Measurements from ENCODE around the gene LRFN2. TPM values are rescaled to one million over a fixed set of nuclear protein-coding genes. Genes with fewer than 3 reads are reported as not detected.

The LRFN2 gene
- total RNA-seq, 3 donors from 2014 or later: 0.14 to 0.29 (median 0.16) TPM

DNA sequence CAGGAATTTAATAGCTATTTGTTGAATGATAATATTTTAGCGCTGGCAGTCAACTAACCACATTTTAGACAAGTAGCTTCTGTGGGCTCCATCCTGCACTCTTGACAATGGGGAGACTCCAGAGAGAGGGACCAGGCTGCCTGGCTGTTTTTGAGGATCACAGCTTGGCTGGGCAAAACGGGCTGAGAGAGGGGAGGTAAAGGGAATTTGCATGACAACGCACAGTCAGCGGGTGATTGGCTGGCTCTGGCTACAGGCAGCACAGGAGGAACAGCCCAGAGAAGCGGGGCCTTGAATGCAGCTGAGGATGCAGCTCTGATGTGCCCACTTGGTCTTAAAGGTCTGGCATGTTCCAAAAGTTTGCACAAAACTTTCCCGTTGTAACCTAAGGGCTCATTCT, 41.2 kb downstream of the LRFN2 start:
- Histone ChIP-seq H3K4me1 (ENCODE audit: low read depth) (no peaks in the 10 kb centered on the region), H3K4me3 (no peak overlapping the region), H3K9me3 (no peaks in the 10 kb centered on the region), H3K36me3 (ENCODE audit: low read depth) (no peaks in the 10 kb centered on the region)
- intact Hi-C loops (cut with DNase I, micrococcal nuclease): no loop called here
- DNase-seq: no peak
- ATAC-seq: no peak
- TF ChIP-seq, protein P1, sequence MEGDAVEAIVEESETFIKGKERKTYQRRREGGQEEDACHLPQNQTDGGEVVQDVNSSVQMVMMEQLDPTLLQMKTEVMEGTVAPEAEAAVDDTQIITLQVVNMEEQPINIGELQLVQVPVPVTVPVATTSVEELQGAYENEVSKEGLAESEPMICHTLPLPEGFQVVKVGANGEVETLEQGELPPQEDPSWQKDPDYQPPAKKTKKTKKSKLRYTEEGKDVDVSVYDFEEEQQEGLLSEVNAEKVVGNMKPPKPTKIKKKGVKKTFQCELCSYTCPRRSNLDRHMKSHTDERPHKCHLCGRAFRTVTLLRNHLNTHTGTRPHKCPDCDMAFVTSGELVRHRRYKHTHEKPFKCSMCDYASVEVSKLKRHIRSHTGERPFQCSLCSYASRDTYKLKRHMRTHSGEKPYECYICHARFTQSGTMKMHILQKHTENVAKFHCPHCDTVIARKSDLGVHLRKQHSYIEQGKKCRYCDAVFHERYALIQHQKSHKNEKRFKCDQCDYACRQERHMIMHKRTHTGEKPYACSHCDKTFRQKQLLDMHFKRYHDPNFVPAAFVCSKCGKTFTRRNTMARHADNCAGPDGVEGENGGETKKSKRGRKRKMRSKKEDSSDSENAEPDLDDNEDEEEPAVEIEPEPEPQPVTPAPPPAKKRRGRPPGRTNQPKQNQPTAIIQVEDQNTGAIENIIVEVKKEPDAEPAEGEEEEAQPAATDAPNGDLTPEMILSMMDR (IDR thresholded peaks at IDR 0.05): no peak

DNA sequence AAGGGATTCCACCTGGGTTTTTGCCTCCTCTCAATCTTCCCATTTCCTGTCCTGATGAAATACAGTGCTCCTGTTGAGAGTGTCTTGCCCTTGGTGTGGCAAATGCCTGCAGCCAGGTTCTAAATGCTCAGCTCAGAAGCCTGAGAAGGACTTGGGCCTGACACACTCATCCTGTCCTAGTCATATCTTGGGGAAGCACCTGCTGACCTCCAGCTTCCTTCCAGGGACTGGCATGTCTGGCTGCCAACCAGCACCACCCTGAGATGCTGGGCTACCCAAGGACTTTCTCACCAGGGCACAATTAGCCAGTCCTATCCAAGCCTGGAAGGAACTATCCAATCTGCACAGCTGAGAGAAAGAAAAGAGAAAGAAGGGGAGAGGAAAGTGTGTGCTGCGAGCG, 43.4 kb downstream of the LRFN2 start:
- Histone ChIP-seq H3K9me3 (no peaks in the 10 kb centered on the region), H3K4me3 (no peak overlapping the region), H3K4me1 (ENCODE audit: low read depth) (no peaks in the 10 kb centered on the region), H3K36me3 (ENCODE audit: low read depth) (no peaks in the 10 kb centered on the region)
- TF ChIP-seq, protein P1 (IDR thresholded peaks at IDR 0.05): no peak
- intact Hi-C loops (cut with DNase I, micrococcal nuclease): no loop called here
- DNase-seq (no peak), ATAC-seq (no peak)

DNA sequence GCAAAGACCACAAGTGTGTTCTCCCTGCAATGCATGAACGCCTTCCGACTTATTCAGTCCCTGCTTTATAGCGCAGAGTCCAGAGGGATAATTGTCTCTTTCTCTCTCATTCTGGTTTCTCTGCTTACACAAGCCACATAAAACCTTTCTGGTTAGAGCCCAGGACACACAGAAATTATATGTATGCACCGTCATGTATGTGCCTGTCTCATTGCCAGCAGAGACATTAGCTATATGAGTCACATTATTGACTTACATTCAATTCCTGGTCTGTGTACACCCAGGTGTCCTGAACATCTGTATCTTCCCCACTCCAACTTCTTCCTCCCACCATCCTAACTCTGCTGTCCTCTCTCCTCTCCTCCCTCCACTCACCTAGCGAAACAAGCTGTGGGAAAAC, 44.0 kb downstream of the LRFN2 start:
- intact Hi-C loops (cut with DNase I, micrococcal nuclease): no loop called here
- TF ChIP-seq, protein P1 (IDR thresholded peaks at IDR 0.05): no peak
- DNase-seq (no peak), ATAC-seq (no peak)
- no peaks in the 10 kb centered on the region for H3K4me1 ChIP-seq (ENCODE audit: low read depth)
- no peaks in the 10 kb centered on the region for H3K9me3 ChIP-seq
- no peak overlapping the region for H3K4me3 ChIP-seq
- no peaks in the 10 kb centered on the region for H3K36me3 ChIP-seq (ENCODE audit: low read depth)

DNA sequence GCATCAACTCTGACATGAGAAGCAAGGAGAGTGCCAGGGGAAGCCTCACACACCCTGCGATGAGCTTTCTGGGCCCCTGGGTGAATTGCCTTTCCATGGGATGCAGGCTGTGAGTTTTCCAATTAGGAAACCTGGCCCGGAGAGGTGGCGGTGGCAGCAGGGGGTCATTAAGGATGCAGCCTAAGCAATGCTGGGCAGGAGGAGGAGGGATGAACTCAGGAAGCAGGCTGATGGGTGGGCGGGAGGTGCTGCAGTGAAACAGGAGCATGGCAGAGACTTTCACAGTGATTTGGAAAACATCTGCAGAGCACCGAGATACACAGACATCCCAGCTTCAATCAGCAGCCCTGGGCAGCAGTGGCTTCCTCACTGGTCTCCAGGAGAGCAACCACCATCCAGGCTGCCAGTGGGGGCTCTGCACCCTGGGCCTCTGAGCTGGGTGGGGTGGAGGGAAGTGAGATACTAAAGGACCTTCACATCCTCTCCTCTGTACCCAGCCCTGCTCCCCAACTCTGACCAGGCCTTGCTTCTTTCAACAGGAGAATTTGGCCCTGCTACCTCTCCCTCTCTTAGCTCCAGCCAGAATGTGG, 44.9 kb downstream of the LRFN2 start:
- H3K36me3 ChIP-seq (ENCODE audit: low read depth): no peaks in the 10 kb centered on the region
- intact Hi-C loops (cut with DNase I, micrococcal nuclease): no loop called here
- DNase-seq: no peak

DNA sequence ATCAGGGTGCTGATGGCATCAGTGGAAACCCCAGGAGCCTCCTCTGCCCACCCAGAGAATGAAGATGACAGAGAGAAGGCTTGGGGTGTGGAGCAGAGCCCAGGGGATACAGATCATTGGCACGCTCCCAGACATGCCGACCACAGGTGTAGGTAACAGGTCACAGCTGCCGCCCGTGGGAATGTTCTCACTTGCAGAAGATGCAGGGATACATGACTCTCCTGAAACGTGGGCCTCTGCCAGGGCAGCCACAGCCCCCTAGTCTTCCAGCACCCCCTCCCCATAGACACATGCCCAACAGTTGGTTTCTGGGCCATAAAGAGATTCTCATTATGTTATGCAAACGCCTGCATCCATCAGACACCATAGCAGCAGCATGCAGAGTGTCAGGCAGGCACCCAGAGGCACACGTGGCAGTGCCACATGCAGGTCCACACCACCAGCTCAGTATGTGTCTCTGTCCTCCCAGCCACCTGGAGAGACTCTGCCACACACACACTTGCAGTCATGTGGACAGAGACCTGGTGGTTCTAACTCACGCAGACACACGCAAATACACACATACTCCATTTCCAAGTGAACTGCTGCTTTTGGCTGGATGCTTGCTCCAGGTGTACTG, 45.5 kb downstream of the LRFN2 start:
- Histone ChIP-seq H3K36me3 (ENCODE audit: low read depth) (no peaks in the 10 kb centered on the region), H3K4me1 (ENCODE audit: low read depth) (no peaks in the 10 kb centered on the region), H3K4me3 (no peak overlapping the region), H3K9me3 (no peaks in the 10 kb centered on the region)
- TF ChIP-seq, protein P1 (IDR thresholded peaks at IDR 0.05): no peak
- no peak for DNase-seq
- no peak for ATAC-seq
- intact Hi-C loops (cut with DNase I, micrococcal nuclease): no loop called here

More for the DNA sequence above, 44.9 kb downstream of the LRFN2 start:
- Histone ChIP-seq H3K4me1 (ENCODE audit: low read depth) (no peaks in the 10 kb centered on the region), H3K4me3 (no peak overlapping the region), H3K9me3 (no peaks in the 10 kb centered on the region)
- TF ChIP-seq, protein P1 (IDR thresholded peaks at IDR 0.05): no peak
- no peak for ATAC-seq
